ENCODE results near the gene NEUROD6. TPM values are rescaled to one million over a fixed set of nuclear protein-coding genes. Genes with fewer than 3 reads are reported as not detected.

The NEUROD6 gene
- total and polyA plus RNA-seq, 2 experiments from 2014 or later = not detected

DNA sequence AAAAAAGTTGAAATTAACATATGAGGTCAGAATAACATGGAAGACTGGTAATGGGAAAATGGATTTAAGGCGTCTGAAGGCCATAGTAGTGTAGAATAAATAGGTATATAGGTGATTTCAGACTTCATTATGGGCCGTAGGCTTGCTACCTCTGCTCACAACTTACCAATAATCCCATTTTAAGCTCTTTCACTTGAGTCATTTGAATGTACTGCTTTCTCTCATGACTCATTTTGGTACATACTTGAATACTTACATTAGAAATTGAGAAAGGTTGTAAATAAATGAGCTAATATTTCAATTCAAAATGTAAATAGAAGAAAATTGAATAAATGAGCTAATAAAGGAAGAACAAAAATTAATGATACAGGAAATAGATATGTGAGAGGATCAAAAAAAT is 42.2 kb upstream of the NEUROD6 start:
- H3K9me2 ChIP-seq (ENCODE audit: insufficient read depth) = no peaks in the 10 kb centered on the region
- no peak overlapping the region for H2AFZ ChIP-seq
- Mint-ChIP-seq H3K36me3 (ENCODE audit: low read depth) (no peaks in the 10 kb centered on the region), H3K27me3 (ENCODE audit: insufficient read depth, low read depth, poor library complexity) (peaks cover 3% of the 10 kb centered on the region), H3K4me3 (no peak overlapping the region), H3K4me1 (no peaks in the 10 kb centered on the region), H3K9me3 (no peaks in the 10 kb centered on the region), H3K27ac (no peak overlapping the region)
- H3K36me3 ChIP-seq (ENCODE audit: insufficient read depth) = no peaks in the 10 kb centered on the region
- H3K4me3 ChIP-seq = no peak overlapping the region
- H3K27me3 ChIP-seq (ENCODE audit: insufficient read depth) = no peaks in the 10 kb centered on the region
- DNase-seq (ENCODE audit: low spot score) (no peak), ATAC-seq (no peak)
- H4K20me1 ChIP-seq (replicated peaks; ENCODE audit: insufficient read depth) = no peaks in the 10 kb centered on the region
- no peak overlapping the region for H3K4me2 ChIP-seq
- H3F3A ChIP-seq (replicated peaks; ENCODE audit: low read depth) = no peaks in the 10 kb centered on the region
- TF ChIP-seq, protein P1, sequence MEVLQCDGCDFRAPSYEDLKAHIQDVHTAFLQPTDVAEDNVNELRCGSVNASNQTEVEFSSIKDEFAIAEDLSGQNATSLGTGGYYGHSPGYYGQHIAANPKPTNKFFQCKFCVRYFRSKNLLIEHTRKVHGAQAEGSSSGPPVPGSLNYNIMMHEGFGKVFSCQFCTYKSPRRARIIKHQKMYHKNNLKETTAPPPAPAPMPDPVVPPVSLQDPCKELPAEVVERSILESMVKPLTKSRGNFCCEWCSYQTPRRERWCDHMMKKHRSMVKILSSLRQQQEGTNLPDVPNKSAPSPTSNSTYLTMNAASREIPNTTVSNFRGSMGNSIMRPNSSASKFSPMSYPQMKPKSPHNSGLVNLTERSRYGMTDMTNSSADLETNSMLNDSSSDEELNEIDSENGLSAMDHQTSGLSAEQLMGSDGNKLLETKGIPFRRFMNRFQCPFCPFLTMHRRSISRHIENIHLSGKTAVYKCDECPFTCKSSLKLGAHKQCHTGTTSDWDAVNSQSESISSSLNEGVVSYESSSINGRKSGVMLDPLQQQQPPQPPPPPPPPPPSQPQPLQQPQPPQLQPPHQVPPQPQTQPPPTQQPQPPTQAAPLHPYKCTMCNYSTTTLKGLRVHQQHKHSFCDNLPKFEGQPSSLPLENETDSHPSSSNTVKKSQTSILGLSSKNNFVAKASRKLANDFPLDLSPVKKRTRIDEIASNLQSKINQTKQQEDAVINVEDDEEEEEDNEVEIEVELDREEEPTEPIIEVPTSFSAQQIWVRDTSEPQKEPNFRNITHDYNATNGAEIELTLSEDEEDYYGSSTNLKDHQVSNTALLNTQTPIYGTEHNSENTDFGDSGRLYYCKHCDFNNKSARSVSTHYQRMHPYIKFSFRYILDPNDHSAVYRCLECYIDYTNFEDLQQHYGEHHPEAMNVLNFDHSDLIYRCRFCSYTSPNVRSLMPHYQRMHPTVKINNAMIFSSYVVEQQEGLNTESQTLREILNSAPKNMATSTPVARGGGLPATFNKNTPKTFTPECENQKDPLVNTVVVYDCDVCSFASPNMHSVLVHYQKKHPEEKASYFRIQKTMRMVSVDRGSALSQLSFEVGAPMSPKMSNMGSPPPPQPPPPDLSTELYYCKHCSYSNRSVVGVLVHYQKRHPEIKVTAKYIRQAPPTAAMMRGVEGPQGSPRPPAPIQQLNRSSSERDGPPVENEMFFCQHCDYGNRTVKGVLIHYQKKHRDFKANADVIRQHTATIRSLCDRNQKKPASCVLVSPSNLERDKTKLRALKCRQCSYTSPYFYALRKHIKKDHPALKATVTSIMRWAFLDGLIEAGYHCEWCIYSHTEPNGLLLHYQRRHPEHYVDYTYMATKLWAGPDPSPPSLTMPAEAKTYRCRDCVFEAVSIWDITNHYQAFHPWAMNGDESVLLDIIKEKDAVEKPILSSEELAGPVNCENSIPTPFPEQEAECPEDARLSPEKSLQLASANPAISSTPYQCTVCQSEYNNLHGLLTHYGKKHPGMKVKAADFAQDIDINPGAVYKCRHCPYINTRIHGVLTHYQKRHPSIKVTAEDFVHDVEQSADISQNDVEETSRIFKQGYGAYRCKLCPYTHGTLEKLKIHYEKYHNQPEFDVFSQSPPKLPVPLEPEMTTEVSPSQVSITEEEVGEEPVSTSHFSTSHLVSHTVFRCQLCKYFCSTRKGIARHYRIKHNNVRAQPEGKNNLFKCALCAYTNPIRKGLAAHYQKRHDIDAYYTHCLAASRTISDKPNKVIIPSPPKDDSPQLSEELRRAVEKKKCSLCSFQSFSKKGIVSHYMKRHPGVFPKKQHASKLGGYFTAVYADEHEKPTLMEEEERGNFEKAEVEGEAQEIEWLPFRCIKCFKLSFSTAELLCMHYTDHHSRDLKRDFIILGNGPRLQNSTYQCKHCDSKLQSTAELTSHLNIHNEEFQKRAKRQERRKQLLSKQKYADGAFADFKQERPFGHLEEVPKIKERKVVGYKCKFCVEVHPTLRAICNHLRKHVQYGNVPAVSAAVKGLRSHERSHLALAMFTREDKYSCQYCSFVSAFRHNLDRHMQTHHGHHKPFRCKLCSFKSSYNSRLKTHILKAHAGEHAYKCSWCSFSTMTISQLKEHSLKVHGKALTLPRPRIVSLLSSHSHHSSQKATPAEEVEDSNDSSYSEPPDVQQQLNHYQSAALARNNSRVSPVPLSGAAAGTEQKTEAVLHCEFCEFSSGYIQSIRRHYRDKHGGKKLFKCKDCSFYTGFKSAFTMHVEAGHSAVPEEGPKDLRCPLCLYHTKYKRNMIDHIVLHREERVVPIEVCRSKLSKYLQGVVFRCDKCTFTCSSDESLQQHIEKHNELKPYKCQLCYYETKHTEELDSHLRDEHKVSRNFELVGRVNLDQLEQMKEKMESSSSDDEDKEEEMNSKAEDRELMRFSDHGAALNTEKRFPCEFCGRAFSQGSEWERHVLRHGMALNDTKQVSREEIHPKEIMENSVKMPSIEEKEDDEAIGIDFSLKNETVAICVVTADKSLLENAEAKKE (CRISPR knock-in tag; IDR thresholded peaks at IDR 0.05) = no peak
- TF ChIP-seq NANOG (IDR thresholded peaks at IDR 0.05; ENCODE audit: borderline replicate concordance) = no peak
- TF ChIP-seq STAT1 (IDR thresholded peaks at IDR 0.05; ENCODE audit: unreplicated experiment) = no peak
- TF ChIP-seq CREB1 (CRISPR knock-in tag; IDR thresholded peaks at IDR 0.05; ENCODE audit: low read depth) = no peak
- TF ChIP-seq EZH2 (IDR thresholded peaks at IDR 0.05; ENCODE audit: low read depth, unreplicated experiment) = no peak
- TF ChIP-seq ZNF331 (CRISPR knock-in tag; IDR thresholded peaks at IDR 0.05; ENCODE audit: low read depth) = no peak
- no peak for TF ChIP-seq JUNB (IDR thresholded peaks at IDR 0.05; ENCODE audit: unreplicated experiment)
- TF ChIP-seq, protein P2, sequence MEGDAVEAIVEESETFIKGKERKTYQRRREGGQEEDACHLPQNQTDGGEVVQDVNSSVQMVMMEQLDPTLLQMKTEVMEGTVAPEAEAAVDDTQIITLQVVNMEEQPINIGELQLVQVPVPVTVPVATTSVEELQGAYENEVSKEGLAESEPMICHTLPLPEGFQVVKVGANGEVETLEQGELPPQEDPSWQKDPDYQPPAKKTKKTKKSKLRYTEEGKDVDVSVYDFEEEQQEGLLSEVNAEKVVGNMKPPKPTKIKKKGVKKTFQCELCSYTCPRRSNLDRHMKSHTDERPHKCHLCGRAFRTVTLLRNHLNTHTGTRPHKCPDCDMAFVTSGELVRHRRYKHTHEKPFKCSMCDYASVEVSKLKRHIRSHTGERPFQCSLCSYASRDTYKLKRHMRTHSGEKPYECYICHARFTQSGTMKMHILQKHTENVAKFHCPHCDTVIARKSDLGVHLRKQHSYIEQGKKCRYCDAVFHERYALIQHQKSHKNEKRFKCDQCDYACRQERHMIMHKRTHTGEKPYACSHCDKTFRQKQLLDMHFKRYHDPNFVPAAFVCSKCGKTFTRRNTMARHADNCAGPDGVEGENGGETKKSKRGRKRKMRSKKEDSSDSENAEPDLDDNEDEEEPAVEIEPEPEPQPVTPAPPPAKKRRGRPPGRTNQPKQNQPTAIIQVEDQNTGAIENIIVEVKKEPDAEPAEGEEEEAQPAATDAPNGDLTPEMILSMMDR (conservative IDR thresholded peaks at IDR 0.05; ENCODE audit: low read depth in 2 of 2) = no peak
- TF ChIP-seq POLR2AphosphoS5 (IDR thresholded peaks at IDR 0.05; ENCODE audit: low read depth) = no peak
- no peak for TF ChIP-seq ZNF114 (CRISPR knock-in tag; IDR thresholded peaks at IDR 0.05)
- TF ChIP-seq, protein P3, sequence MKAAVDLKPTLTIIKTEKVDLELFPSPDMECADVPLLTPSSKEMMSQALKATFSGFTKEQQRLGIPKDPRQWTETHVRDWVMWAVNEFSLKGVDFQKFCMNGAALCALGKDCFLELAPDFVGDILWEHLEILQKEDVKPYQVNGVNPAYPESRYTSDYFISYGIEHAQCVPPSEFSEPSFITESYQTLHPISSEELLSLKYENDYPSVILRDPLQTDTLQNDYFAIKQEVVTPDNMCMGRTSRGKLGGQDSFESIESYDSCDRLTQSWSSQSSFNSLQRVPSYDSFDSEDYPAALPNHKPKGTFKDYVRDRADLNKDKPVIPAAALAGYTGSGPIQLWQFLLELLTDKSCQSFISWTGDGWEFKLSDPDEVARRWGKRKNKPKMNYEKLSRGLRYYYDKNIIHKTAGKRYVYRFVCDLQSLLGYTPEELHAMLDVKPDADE (IDR thresholded peaks at IDR 0.05) = no peak
- TF ChIP-seq, protein P4, sequence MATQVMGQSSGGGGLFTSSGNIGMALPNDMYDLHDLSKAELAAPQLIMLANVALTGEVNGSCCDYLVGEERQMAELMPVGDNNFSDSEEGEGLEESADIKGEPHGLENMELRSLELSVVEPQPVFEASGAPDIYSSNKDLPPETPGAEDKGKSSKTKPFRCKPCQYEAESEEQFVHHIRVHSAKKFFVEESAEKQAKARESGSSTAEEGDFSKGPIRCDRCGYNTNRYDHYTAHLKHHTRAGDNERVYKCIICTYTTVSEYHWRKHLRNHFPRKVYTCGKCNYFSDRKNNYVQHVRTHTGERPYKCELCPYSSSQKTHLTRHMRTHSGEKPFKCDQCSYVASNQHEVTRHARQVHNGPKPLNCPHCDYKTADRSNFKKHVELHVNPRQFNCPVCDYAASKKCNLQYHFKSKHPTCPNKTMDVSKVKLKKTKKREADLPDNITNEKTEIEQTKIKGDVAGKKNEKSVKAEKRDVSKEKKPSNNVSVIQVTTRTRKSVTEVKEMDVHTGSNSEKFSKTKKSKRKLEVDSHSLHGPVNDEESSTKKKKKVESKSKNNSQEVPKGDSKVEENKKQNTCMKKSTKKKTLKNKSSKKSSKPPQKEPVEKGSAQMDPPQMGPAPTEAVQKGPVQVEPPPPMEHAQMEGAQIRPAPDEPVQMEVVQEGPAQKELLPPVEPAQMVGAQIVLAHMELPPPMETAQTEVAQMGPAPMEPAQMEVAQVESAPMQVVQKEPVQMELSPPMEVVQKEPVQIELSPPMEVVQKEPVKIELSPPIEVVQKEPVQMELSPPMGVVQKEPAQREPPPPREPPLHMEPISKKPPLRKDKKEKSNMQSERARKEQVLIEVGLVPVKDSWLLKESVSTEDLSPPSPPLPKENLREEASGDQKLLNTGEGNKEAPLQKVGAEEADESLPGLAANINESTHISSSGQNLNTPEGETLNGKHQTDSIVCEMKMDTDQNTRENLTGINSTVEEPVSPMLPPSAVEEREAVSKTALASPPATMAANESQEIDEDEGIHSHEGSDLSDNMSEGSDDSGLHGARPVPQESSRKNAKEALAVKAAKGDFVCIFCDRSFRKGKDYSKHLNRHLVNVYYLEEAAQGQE (IDR thresholded peaks at IDR 0.05; ENCODE audit: unreplicated experiment) = no peak
- no peak for TF ChIP-seq EZH2phosphoT487 (IDR thresholded peaks at IDR 0.05; ENCODE audit: unreplicated experiment)
- no peaks in the 10 kb centered on the region for H3K4me1 ChIP-seq (ENCODE audit: insufficient read depth)
- H3K27ac ChIP-seq (ENCODE audit: low read depth) = no peak overlapping the region
- H3K79me2 ChIP-seq (replicated peaks; ENCODE audit: insufficient read depth) = no peaks in the 10 kb centered on the region

All from GM23338 (cell line).